ENCODE measurements around the gene TREH.

DNA sequence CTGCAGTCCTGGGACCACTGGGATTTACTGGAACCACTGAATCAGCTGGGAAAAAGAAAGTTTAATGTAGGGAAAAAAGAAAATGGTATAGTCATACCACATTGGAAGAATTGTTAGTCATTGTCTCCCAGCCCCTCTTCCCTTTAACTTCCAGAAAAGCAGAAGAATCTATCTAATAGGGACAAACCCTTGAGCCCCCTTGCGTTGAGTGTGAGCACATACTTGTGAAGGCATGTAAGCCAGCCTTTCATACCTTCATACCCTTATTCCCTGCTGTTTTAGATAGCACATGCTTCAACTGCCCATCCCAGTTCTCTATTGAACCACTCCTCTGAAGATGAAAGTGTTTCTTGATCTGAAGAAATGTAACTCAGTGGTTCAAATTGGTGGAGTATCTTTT, 6.6 kb downstream of the TREH start:
- TF ChIP-seq CTCF (IDR thresholded peaks at IDR 0.05; ENCODE audit: low read length) = no peak; the same call in 1 of the 2 replicates
- TF ChIP-seq EZH2 (optimal IDR thresholded peaks at IDR 0.05; ENCODE audit: low read depth, low read length) = no peak
